Upper lobe of left lung (tissue), 4 donors: Measurements from ENCODE around the gene USP34.

Experiments
- CTCF ChIP-seq, 6 experiments: fragments of 450-650 bp in 4 of 6; fragments of 200-600 bp in 2 of 6; sonication (generic) in 2 of 6; IDR thresholded peaks; one replicate each; pipeline ENCODE4 v1.5.1; 2016 to 2019; ENCODE audit warnings: antibody characterized with exemption in 6 of 6
- EP300 ChIP-seq, 4 donors: sonication (generic); formaldehyde crosslinking; IDR thresholded peaks; one replicate each; pipeline ENCODE4 v1.5.1; 2017; ENCODE audit warnings: antibody characterized with exemption in 4 of 4, control low read depth in 2 of 4
- POLR2A ChIP-seq, 4 donors: fragments of 450-650 bp; IDR thresholded peaks; one replicate each; pipeline ENCODE4 v1.5.1; 2016 to 2017; ENCODE audit warnings: antibody characterized with exemption in 4 of 4, mild to moderate bottlenecking in 2 of 4

- TF ChIP-seq CTCF (IDR thresholded peaks at IDR 0.05), result no peak
- no peak for TF ChIP-seq POLR2A (IDR thresholded peaks at IDR 0.05)
- no peak for TF ChIP-seq EP300 (IDR thresholded peaks at IDR 0.05)
Measured at GRCh38 chr2:61244694-61245093, 226.2 kb downstream of the USP34 start.
